ENCODE results near the gene SPAAR. TPM values are rescaled to one million over a fixed set of nuclear protein-coding genes. Genes with fewer than 3 reads are reported as not detected.

SPAAR gene
- total RNA-seq, 3 donors from 2014 or later (not counting 1 experiment from before 2014, with no cell fraction given) = not detected

- Mint-ChIP-seq H3K9me3 (no peaks in the 10 kb centered on the region), H3K27ac (no peak overlapping the region), H3K4me1 (no peaks in the 10 kb centered on the region), H3K27me3 (ENCODE audit: low read depth in 2 of 2) (peaks cover 3 to 5% of the 10 kb centered on the region in 2 donors), H3K36me3 (no peaks in the 10 kb centered on the region), H3K4me3 (no peak overlapping the region)
- Histone ChIP-seq H3K4me1 (ENCODE audit: control insufficient read depth, insufficient read depth, low read length) (no peaks in the 10 kb centered on the region), H3K27ac (ENCODE audit: low read length) (no peak overlapping the region), H3K4me3 (ENCODE audit: low read length) (no peak overlapping the region), H3K27me3 (ENCODE audit: control insufficient read depth, insufficient read depth, low read length) (no peaks in the 10 kb centered on the region), H3K36me3 (ENCODE audit: control insufficient read depth, insufficient read depth, low read length) (no peaks in the 10 kb centered on the region), H3K9me3 (ENCODE audit: control insufficient read depth, insufficient read depth, low read length) (no peaks in the 10 kb centered on the region)
- TF ChIP-seq, protein P1, sequence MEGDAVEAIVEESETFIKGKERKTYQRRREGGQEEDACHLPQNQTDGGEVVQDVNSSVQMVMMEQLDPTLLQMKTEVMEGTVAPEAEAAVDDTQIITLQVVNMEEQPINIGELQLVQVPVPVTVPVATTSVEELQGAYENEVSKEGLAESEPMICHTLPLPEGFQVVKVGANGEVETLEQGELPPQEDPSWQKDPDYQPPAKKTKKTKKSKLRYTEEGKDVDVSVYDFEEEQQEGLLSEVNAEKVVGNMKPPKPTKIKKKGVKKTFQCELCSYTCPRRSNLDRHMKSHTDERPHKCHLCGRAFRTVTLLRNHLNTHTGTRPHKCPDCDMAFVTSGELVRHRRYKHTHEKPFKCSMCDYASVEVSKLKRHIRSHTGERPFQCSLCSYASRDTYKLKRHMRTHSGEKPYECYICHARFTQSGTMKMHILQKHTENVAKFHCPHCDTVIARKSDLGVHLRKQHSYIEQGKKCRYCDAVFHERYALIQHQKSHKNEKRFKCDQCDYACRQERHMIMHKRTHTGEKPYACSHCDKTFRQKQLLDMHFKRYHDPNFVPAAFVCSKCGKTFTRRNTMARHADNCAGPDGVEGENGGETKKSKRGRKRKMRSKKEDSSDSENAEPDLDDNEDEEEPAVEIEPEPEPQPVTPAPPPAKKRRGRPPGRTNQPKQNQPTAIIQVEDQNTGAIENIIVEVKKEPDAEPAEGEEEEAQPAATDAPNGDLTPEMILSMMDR (IDR thresholded peaks at IDR 0.05) = no peak
- 93% methylated on average over 4 of the region's 4 CpGs for WGBS (ENCODE audit: insufficient coverage)
- ATAC-seq (no peak), DNase-seq (no peak)
- intact Hi-C loops (cut with micrococcal nuclease) = no loop called here
These were observed 8.0 kb downstream of the SPAAR start for GRCh38 chr9:35917261-35917660.

DNA sequence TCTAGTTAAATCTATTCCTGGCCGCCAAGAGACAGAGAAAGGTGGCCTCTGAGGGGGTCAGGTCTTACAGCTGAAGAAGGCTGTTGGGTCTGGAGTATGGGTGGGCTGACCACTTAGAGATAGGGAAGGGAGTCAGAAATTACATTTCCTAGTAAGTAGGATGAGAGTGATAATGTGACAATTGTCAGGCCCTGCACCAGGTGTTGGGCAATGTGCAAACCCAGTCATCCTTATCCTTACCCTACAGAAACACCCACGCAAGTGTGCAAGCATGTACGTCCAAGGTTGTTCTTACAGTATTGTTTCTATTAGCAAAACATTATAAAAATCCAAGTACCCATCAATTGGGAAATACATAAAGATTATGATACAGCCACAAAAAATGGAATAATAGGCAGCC lies 9.5 kb downstream of the SPAAR start:
- H3K27me3 ChIP-seq (ENCODE audit: control insufficient read depth, insufficient read depth, low read length) = no peaks in the 10 kb centered on the region
- H3K36me3 Mint-ChIP-seq = no peaks in the 10 kb centered on the region
- H3K27ac Mint-ChIP-seq = no peak overlapping the region
- H3K4me1 ChIP-seq (ENCODE audit: control insufficient read depth, insufficient read depth, low read length) = no peaks in the 10 kb centered on the region
- TF ChIP-seq, protein P1 (IDR thresholded peaks at IDR 0.05) = no peak
- H3K4me1 Mint-ChIP-seq = no peaks in the 10 kb centered on the region
- no peak for ATAC-seq
- no peak for DNase-seq
- WGBS (ENCODE audit: insufficient coverage) = 95% methylated on average over 3 of the region's 3 CpGs
- intact Hi-C loops (cut with micrococcal nuclease) = no loop called here
- no peak overlapping the region for H3K27ac ChIP-seq (ENCODE audit: low read length)
- H3K9me3 Mint-ChIP-seq = no peaks in the 10 kb centered on the region
- no peaks in the 10 kb centered on the region for H3K9me3 ChIP-seq (ENCODE audit: control insufficient read depth, insufficient read depth, low read length)
- no peak overlapping the region for H3K4me3 ChIP-seq (ENCODE audit: low read length)
- no peak overlapping the region for H3K4me3 Mint-ChIP-seq
- no peaks in the 10 kb centered on the region for H3K36me3 ChIP-seq (ENCODE audit: control insufficient read depth, insufficient read depth, low read length)
- peaks cover 6 to 11% of the 10 kb centered on the region in 2 donors for H3K27me3 Mint-ChIP-seq (ENCODE audit: low read depth in 2 of 2)

DNA sequence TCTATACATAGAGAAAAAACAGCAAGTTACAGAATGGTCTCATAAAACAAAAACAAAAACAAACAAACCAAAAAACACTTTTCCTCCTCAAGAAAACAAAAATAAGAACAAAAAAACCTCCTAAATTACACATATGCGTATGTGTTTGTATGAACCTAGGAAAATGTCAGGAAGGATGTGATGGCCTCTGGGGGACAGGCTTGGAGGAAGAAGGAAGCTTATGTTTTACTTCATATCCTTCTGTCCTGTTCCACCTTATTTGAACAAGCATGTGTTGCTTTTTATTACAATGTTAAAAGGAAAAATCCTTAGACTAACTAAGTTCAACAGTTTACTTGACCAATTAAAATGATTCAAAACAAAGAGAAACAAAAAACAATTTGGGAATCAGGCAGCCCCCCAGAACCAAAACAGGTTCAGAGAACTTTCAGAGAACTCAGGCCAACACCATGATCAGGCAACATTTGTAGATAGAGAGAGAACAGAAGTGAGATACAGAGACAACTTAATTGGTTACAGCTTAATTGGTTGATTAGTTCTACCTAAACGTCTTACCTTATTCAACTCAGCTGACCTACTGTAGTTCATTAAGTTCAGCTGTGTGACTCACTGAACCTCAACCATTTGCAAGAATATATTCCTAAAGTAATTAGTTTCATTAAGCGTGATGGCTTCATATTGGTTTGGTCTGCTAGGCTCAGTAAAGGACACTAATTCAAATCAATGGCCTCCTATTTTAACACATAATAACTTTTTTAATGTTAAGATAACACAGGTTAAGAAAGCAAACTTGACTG lies 10.1 kb downstream of the SPAAR start:
- H3K36me3 ChIP-seq (ENCODE audit: control insufficient read depth, insufficient read depth, low read length) = no peaks in the 10 kb centered on the region
- Mint-ChIP-seq H3K27ac (no peak overlapping the region), H3K27me3 (ENCODE audit: low read depth in 2 of 2) (peaks cover 6 to 11% of the 10 kb centered on the region in 2 donors), H3K9me3 (no peaks in the 10 kb centered on the region), H3K36me3 (no peaks in the 10 kb centered on the region), H3K4me1 (no peaks in the 10 kb centered on the region), H3K4me3 (no peak overlapping the region)
- intact Hi-C loops (cut with micrococcal nuclease) = no loop called here
- WGBS (ENCODE audit: insufficient coverage) = 75% methylated on average over 2 of the region's 3 CpGs
- H3K4me1 ChIP-seq (ENCODE audit: control insufficient read depth, insufficient read depth, low read length) = no peaks in the 10 kb centered on the region
- no peaks in the 10 kb centered on the region for H3K9me3 ChIP-seq (ENCODE audit: control insufficient read depth, insufficient read depth, low read length)
- TF ChIP-seq, protein P1 (IDR thresholded peaks at IDR 0.05) = no peak
- ATAC-seq = no peak
- H3K27ac ChIP-seq (ENCODE audit: low read length) = no peak overlapping the region
- H3K4me3 ChIP-seq (ENCODE audit: low read length) = no peak overlapping the region
- H3K27me3 ChIP-seq (ENCODE audit: control insufficient read depth, insufficient read depth, low read length) = no peaks in the 10 kb centered on the region
- no peak for DNase-seq

Data from natural killer cell (primary cell).